H9 (cell line): Measurements from ENCODE around the gene CYP21A2. TPM values are rescaled to one million over a fixed set of nuclear protein-coding genes. Genes with fewer than 3 reads are reported as not detected.
"Not testable (repeated sequence)": the region's sequence is repeated elsewhere in the genome, so short reads cannot be mapped to it uniquely, and the experiment has no call there.

Source experiments
- DNase-seq: peaks from one replicate; pipeline ENCODE4 v3.0.0-alpha.2; 2017
- H2AFZ ChIP-seq: one replicate; pipeline ENCODE4 v1.6.1; 2013; ENCODE audit warnings: mild to moderate bottlenecking, low read length, control low read depth, moderate library complexity
- H2AK5ac ChIP-seq: 2 replicates; pipeline ENCODE4 v1.6.1; 2013; ENCODE audit warnings: low read length, control low read depth, mixed read lengths; ENCODE audit not compliant: insufficient read length
- H2BK120ac ChIP-seq: one replicate; pipeline ENCODE4 v1.6.1; 2013; ENCODE audit warnings: low read depth, mild to moderate bottlenecking, low read length, control low read depth, inconsistent platforms; ENCODE audit not compliant: poor library complexity, severe bottlenecking
- H2BK12ac ChIP-seq: 2 replicates; pipeline ENCODE4 v1.6.1; 2013; ENCODE audit warnings: low read length, control low read depth, mixed read lengths, low read depth; ENCODE audit not compliant: insufficient read length
- H2BK15ac ChIP-seq: 2 replicates; pipeline ENCODE4 v1.6.1; 2013; ENCODE audit warnings: low read depth, low read length, control low read depth
- H2BK20ac ChIP-seq: one replicate; pipeline ENCODE4 v1.6.1; 2013; ENCODE audit warnings: low read depth, mild to moderate bottlenecking, low read length, control low read depth, inconsistent platforms; ENCODE audit not compliant: poor library complexity, severe bottlenecking
- H2BK5ac ChIP-seq: 2 replicates; pipeline ENCODE4 v1.6.1; 2013; ENCODE audit warnings: low read length, control low read depth, mixed read lengths; ENCODE audit not compliant: insufficient read length
- H3K14ac ChIP-seq: 2 replicates; pipeline ENCODE4 v1.6.1; 2013; ENCODE audit warnings: low read length, control low read depth; ENCODE audit not compliant: insufficient read depth
- H3K18ac ChIP-seq: 2 replicates; pipeline ENCODE4 v1.6.1; 2013; ENCODE audit warnings: low read depth, mild to moderate bottlenecking, mixed read lengths, low read length, control low read depth; ENCODE audit not compliant: insufficient read length
- H3K23ac ChIP-seq: 2 replicates; pipeline ENCODE4 v1.6.1; 2013; ENCODE audit warnings: low read length, control low read depth, mixed read lengths, low read depth; ENCODE audit not compliant: insufficient read length
- H3K23me2 ChIP-seq: 2 replicates; pipeline ENCODE4 v1.6.1; 2013; ENCODE audit warnings: low read depth, mild to moderate bottlenecking, mixed read lengths, low read length, control low read depth; ENCODE audit not compliant: insufficient read length, poor library complexity, severe bottlenecking
- H3K27ac ChIP-seq: 2 replicates; pipeline ENCODE4 v1.5.1; 2013; ENCODE audit warnings: low read length, control low read depth, mixed read lengths, low read depth; ENCODE audit not compliant: insufficient read length
- H3K27me3 ChIP-seq: 2 replicates; pipeline ENCODE4 v1.6.1; 2013; ENCODE audit warnings: low read length, control low read depth, inconsistent platforms; ENCODE audit not compliant: insufficient read depth
- H3K4ac ChIP-seq: 2 replicates; pipeline ENCODE4 v1.6.1; 2013; ENCODE audit warnings: low read depth, mild to moderate bottlenecking, control low read depth, inconsistent platforms, low read length, moderate library complexity
- H3K4me1 ChIP-seq: 2 replicates; pipeline ENCODE4 v1.6.1; 2013; ENCODE audit warnings: low read length, control low read depth, inconsistent platforms; ENCODE audit not compliant: insufficient read depth
- H3K4me2 ChIP-seq: 2 replicates; pipeline ENCODE4 v1.6.1; 2013; ENCODE audit warnings: low read length, control low read depth, mixed read lengths; ENCODE audit not compliant: insufficient read length, insufficient read depth
- H3K56ac ChIP-seq: 2 replicates; pipeline ENCODE4 v1.6.1; 2013; ENCODE audit warnings: low read depth, mild to moderate bottlenecking, mixed read lengths, low read length, control low read depth; ENCODE audit not compliant: insufficient read length
- H3K79me1 ChIP-seq: 2 replicates; pipeline ENCODE4 v1.6.1; 2013; ENCODE audit warnings: low read depth, mild to moderate bottlenecking, moderate library complexity, low read length, control low read depth, inconsistent platforms; ENCODE audit not compliant: insufficient read depth, poor library complexity, severe bottlenecking
- H3K79me2 ChIP-seq: 2 replicates; pipeline ENCODE4 v1.6.1; 2013; ENCODE audit warnings: low read length, control low read depth, inconsistent platforms; ENCODE audit not compliant: insufficient read depth
- H3K9ac ChIP-seq: 2 replicates; pipeline ENCODE4 v1.6.1; 2013; ENCODE audit warnings: low read length, control low read depth, mixed read lengths; ENCODE audit not compliant: insufficient read length; ENCODE audit errors: extremely low read depth
- H3K9me3 ChIP-seq: one replicate; pipeline ENCODE4 v1.6.1; 2013; ENCODE audit warnings: low read depth, low read length, inconsistent platforms; ENCODE audit not compliant: control insufficient read depth
- H3T11ph ChIP-seq: one replicate; pipeline ENCODE4 v1.6.1; 2013; ENCODE audit warnings: mild to moderate bottlenecking, low read length, control low read depth, inconsistent platforms
- H4K20me1 ChIP-seq: one replicate; pipeline ENCODE4 v1.6.1; 2013; ENCODE audit not compliant: control insufficient read depth, insufficient read length, insufficient read depth
- H4K5ac ChIP-seq: 2 replicates; pipeline ENCODE4 v1.6.1; 2013; ENCODE audit warnings: low read depth, mild to moderate bottlenecking, mixed read lengths, low read length, control low read depth; ENCODE audit not compliant: insufficient read length
- H4K8ac ChIP-seq: replicated peaks from 2 replicates; pipeline ENCODE4 v1.6.1; 2013; ENCODE audit warnings: low read length, control low read depth, mixed read lengths, low read depth; ENCODE audit not compliant: insufficient read length
- H4K91ac ChIP-seq: 2 replicates; pipeline ENCODE4 v1.6.1; 2013; ENCODE audit warnings: low read depth, mild to moderate bottlenecking, moderate library complexity, mixed read lengths, low read length, control low read depth; ENCODE audit not compliant: insufficient read length
- H3K27ac Mint-ChIP-seq, 3 experiments: 2 replicates in 2 of 3; 3 replicates in 1 of 3; pipeline ENCODE4 v1.8.0; 2020 to 2021; ENCODE audit warnings: mixed read lengths in 3 of 3, mild to moderate bottlenecking in 1 of 3, moderate library complexity in 1 of 3
- H3K27me3 Mint-ChIP-seq: 2 replicates; pipeline ENCODE4 v1.8.0; 2021; ENCODE audit warnings: low read depth, mild to moderate bottlenecking, moderate library complexity, mixed read lengths
- H3K36me3 Mint-ChIP-seq, 3 experiments: 2 replicates in 2 of 3; 3 replicates in 1 of 3; pipeline ENCODE4 v1.8.0; 2020 to 2021; ENCODE audit warnings: low read depth in 3 of 3, mixed read lengths in 3 of 3; ENCODE audit not compliant: insufficient read depth in 1 of 3
- H3K4me1 Mint-ChIP-seq, 2 experiments: 2 replicates each; pipeline ENCODE4 v1.8.0; 2020; ENCODE audit warnings: mixed read lengths in 2 of 2
- H3K4me3 Mint-ChIP-seq, 2 experiments: 2 replicates in 1 of 2; 3 replicates in 1 of 2; pipeline ENCODE4 v1.8.0; 2020 to 2021; ENCODE audit warnings: mild to moderate bottlenecking in 2 of 2, mixed read lengths in 2 of 2, moderate library complexity in 1 of 2
- H3K9me3 Mint-ChIP-seq, 2 experiments: 2 replicates in 1 of 2; 3 replicates in 1 of 2; pipeline ENCODE4 v1.8.0; 2020; ENCODE audit warnings: mild to moderate bottlenecking in 2 of 2, mixed read lengths in 2 of 2, moderate library complexity in 1 of 2
- WGBS: extraction: QIAGEN DNeasy Blood & Tissue Kit; methylation state at CpG from one replicate; pipeline ENCODE4 v1.1.7; 2013; ENCODE audit warnings: missing lambda C conversion rate, low lambda C conversion rate, mixed read lengths; ENCODE audit not compliant: insufficient read length; ENCODE audit errors: extremely low coverage; 5-methylcytosine and 5-hydroxymethylcytosine counted together
- total RNA-seq: library from RNA; stranded (reverse); gene quantifications from 2 replicates; pipeline ENCODE4 v1.2.1, GENCODE V29; 2021

The CYP21A2 gene
- total RNA-seq, 1 experiment from 2014 or later = not detected

GRCh38 chr6:32053314-32053713 is 15.1 kb downstream of the CYP21A2 start:
- H3K4ac ChIP-seq, H3K23me2 ChIP-seq, H3K9ac ChIP-seq, H3K36me3 Mint-ChIP-seq, H3K27ac ChIP-seq, H2AFZ ChIP-seq, H2BK5ac ChIP-seq, H2BK12ac ChIP-seq, H3K79me1 ChIP-seq, H2BK20ac ChIP-seq, H3T11ph ChIP-seq, H3K18ac ChIP-seq, H2AK5ac ChIP-seq, H3K14ac ChIP-seq, H3K4me2 ChIP-seq, H4K20me1 ChIP-seq, H3K79me2 ChIP-seq, H4K91ac ChIP-seq, H4K5ac ChIP-seq, H2BK120ac ChIP-seq, H3K4me1 Mint-ChIP-seq, H2BK15ac ChIP-seq, H3K27ac Mint-ChIP-seq, H3K56ac ChIP-seq, DNase-seq, H3K4me3 Mint-ChIP-seq, H3K27me3 ChIP-seq, H3K23ac ChIP-seq, H3K9me3 Mint-ChIP-seq, H3K4me1 ChIP-seq, H4K8ac ChIP-seq, H3K9me3 ChIP-seq, H3K27me3 Mint-ChIP-seq: not testable (repeated sequence)
- no CpG with 5 or more reads among the region's 13 CpGs for WGBS

GRCh38 chr6:32055756-32056155 is 17.5 kb downstream of the CYP21A2 start:
- not testable (repeated sequence) for H3K4me3 Mint-ChIP-seq, DNase-seq, H3K36me3 Mint-ChIP-seq, H4K8ac ChIP-seq, H3K79me2 ChIP-seq, H3K9ac ChIP-seq, H4K91ac ChIP-seq, H3K27ac Mint-ChIP-seq, H3K23ac ChIP-seq, H2BK5ac ChIP-seq, H3K4ac ChIP-seq, H2BK12ac ChIP-seq, H3K18ac ChIP-seq, H4K20me1 ChIP-seq, H2BK120ac ChIP-seq, H3K27me3 ChIP-seq, H3K14ac ChIP-seq, H2BK20ac ChIP-seq, H3K4me1 Mint-ChIP-seq, H2AFZ ChIP-seq, H3K4me1 ChIP-seq, H4K5ac ChIP-seq, H3K23me2 ChIP-seq, H3K9me3 ChIP-seq, H3T11ph ChIP-seq, H3K9me3 Mint-ChIP-seq, H3K79me1 ChIP-seq, H3K4me2 ChIP-seq, H3K56ac ChIP-seq, H3K27ac ChIP-seq, H3K27me3 Mint-ChIP-seq, H2BK15ac ChIP-seq, H2AK5ac ChIP-seq
- WGBS = no CpG with 5 or more reads among the region's 21 CpGs
